IMR-90 (cell line): Measurements from ENCODE around the gene GNB2. TPM values are rescaled to one million over a fixed set of nuclear protein-coding genes. Genes with fewer than 3 reads are reported as not detected.

Source experiments
- ATAC-seq: fragments of 200-7000 bp; cut with Tn5 transposase; 2 replicates; pipeline ENCODE4 v1.9.1; 2020; ENCODE audit warnings: low read depth, mild to moderate bottlenecking, moderate library complexity
- BruUV-seq: library from RNA; stranded (reverse); fragments of 400-500 nt; replicated peaks from 2 replicates; lab custom pipeline; 2021; lab: Mats Ljungman, UMichigan
- CTCF ChIA-PET: fragments of 300-600 bp; formaldehyde crosslinking; extraction: SDS; loops from one replicate; lab custom pipeline; 2021; ENCODE audit warnings: antibody characterized with exemption; lab: Yijun Ruan, JAX
- POLR2A ChIA-PET: fragments of 300-600 bp; sonication (Branson Sonifier 250); formaldehyde crosslinking; loops from one replicate; lab custom pipeline; 2022; ENCODE audit warnings: antibody characterized with exemption; ENCODE audit not compliant: unreplicated experiment; lab: Charles Lee
- DNase-seq: peaks from one replicate; pipeline ENCODE4 v3.0.0; 2013
- H2AFZ ChIP-seq: replicated peaks from 2 replicates; pipeline ENCODE3; 2013; ENCODE audit warnings: low read length, mild to moderate bottlenecking; ENCODE audit not compliant: poor library complexity
- H2AK5ac ChIP-seq: 2 replicates; pipeline ENCODE4 v1.6.1; 2013; ENCODE audit warnings: low read depth, low read length, inconsistent platforms
- H2AK9ac ChIP-seq: replicated peaks from 2 replicates; pipeline ENCODE3; 2013; ENCODE audit warnings: mild to moderate bottlenecking, low read depth, low read length, moderate library complexity; ENCODE audit not compliant: poor library complexity
- H2BK120ac ChIP-seq: 2 replicates; pipeline ENCODE4 v1.6.1; 2013; ENCODE audit warnings: low read depth, low read length, inconsistent platforms
- H2BK15ac ChIP-seq: 3 replicates; pipeline ENCODE4 v1.6.1; 2013; ENCODE audit warnings: low read depth, low read length, inconsistent platforms
- H2BK20ac ChIP-seq: 2 replicates; pipeline ENCODE4 v1.6.1; 2013; ENCODE audit warnings: low read depth, mild to moderate bottlenecking, inconsistent platforms, low read length, moderate library complexity
- H2BK5ac ChIP-seq: 2 replicates; pipeline ENCODE4 v1.6.1; 2013; ENCODE audit warnings: mild to moderate bottlenecking, low read depth, low read length, inconsistent platforms; ENCODE audit not compliant: poor library complexity, severe bottlenecking
- H3K14ac ChIP-seq: replicated peaks from 2 replicates; pipeline ENCODE4 v1.6.1; 2013; ENCODE audit warnings: low read depth, low read length, inconsistent platforms
- H3K18ac ChIP-seq: 2 replicates; pipeline ENCODE4 v1.6.1; 2013; ENCODE audit warnings: low read depth, low read length, control low read depth
- H3K23ac ChIP-seq: 2 replicates; pipeline ENCODE4 v1.6.1; 2013; ENCODE audit warnings: low read depth, low read length, inconsistent platforms
- H3K27ac ChIP-seq: 2 replicates; pipeline ENCODE4 v1.5.1; 2013; ENCODE audit warnings: mild to moderate bottlenecking, control low read depth, low read length; ENCODE audit not compliant: insufficient read depth
- H3K27me3 ChIP-seq: 2 replicates; pipeline ENCODE4 v1.6.1; 2013; ENCODE audit warnings: low read length; ENCODE audit not compliant: control insufficient read depth, insufficient read depth
- H3K36me3 ChIP-seq: 2 replicates; pipeline ENCODE4 v1.6.1; 2013; ENCODE audit warnings: low read length, mixed read lengths; ENCODE audit not compliant: control insufficient read depth, insufficient read depth
- H3K4ac ChIP-seq: 2 replicates; pipeline ENCODE4 v1.6.1; 2013; ENCODE audit warnings: low read depth, low read length, inconsistent platforms
- H3K4me1 ChIP-seq: 2 replicates; pipeline ENCODE4 v1.6.1; 2013; ENCODE audit warnings: low read length, mixed read lengths; ENCODE audit not compliant: control insufficient read depth, insufficient read depth
- H3K4me2 ChIP-seq: 2 replicates; pipeline ENCODE4 v1.6.1; 2013; ENCODE audit warnings: low read depth, mild to moderate bottlenecking, control low read depth, low read length, moderate library complexity
- H3K4me3 ChIP-seq: 2 replicates; pipeline ENCODE4 v1.5.1; 2013; ENCODE audit warnings: low read depth, mild to moderate bottlenecking, control low read depth, low read length, moderate library complexity; ENCODE audit not compliant: insufficient read depth
- H3K56ac ChIP-seq: 2 replicates; pipeline ENCODE4 v1.6.1; 2013; ENCODE audit warnings: low read length, inconsistent platforms; ENCODE audit not compliant: insufficient read depth; ENCODE audit errors: extremely low read depth
- H3K79me1 ChIP-seq, 2 experiments: 2 replicates each; pipeline ENCODE4 v1.6.1; 2013; ENCODE audit warnings: low read length in 2 of 2, inconsistent platforms in 1 of 2, low read depth in 1 of 2
- H3K9ac ChIP-seq: 2 replicates; pipeline ENCODE4 v1.6.1; 2013; ENCODE audit warnings: low read depth, low read length, control low read depth
- H3K9me1 ChIP-seq: 2 replicates; pipeline ENCODE4 v1.6.1; 2013; ENCODE audit warnings: low read length, inconsistent platforms; ENCODE audit not compliant: insufficient read depth
- H3K9me3 ChIP-seq: 2 replicates; pipeline ENCODE4 v1.6.1; 2013; ENCODE audit warnings: low read length; ENCODE audit not compliant: control insufficient read depth, insufficient read depth
- H4K20me1 ChIP-seq: 2 replicates; pipeline ENCODE4 v1.6.1; 2013; ENCODE audit warnings: low read length, inconsistent platforms; ENCODE audit not compliant: insufficient read depth
- H4K5ac ChIP-seq: 2 replicates; pipeline ENCODE4 v1.6.1; 2013; ENCODE audit warnings: mild to moderate bottlenecking, low read depth, low read length, control low read depth
- H4K8ac ChIP-seq, 2 experiments: 2 replicates each; pipeline ENCODE4 v1.6.1; 2013; ENCODE audit warnings: low read depth in 2 of 2, low read length in 2 of 2, control low read depth in 1 of 2, inconsistent platforms in 1 of 2
- H4K91ac ChIP-seq: 2 replicates; pipeline ENCODE4 v1.6.1; 2013; ENCODE audit warnings: low read depth, low read length, inconsistent platforms; ENCODE audit not compliant: insufficient read depth
- BHLHE40 ChIP-seq: fragments of 150-350 bp; IDR thresholded peaks from 2 replicates; pipeline ENCODE4 v1.6.1; 2016; ENCODE audit warnings: mild to moderate bottlenecking, low read depth, low read length
- CHD1 ChIP-seq: IDR thresholded peaks from 2 replicates; pipeline ENCODE4 v1.6.1; 2012; ENCODE audit warnings: low read depth, low read length, improper control_type of control experiment
- CTCF ChIP-seq: conservative IDR thresholded peaks from 2 replicates; pipeline ENCODE4 v1.5.1; 2012; ENCODE audit warnings: mild to moderate bottlenecking, low read depth, low read length, improper control_type of control experiment
- FOS ChIP-seq: fragments of 150-350 bp; IDR thresholded peaks from 2 replicates; pipeline ENCODE4 v1.6.1; 2016; ENCODE audit warnings: low read depth, low read length
- MAFK ChIP-seq: IDR thresholded peaks from 2 replicates; pipeline ENCODE4 v1.6.1; 2012; ENCODE audit warnings: low read depth, low read length, improper control_type of control experiment
- MAZ ChIP-seq: IDR thresholded peaks from 2 replicates; pipeline ENCODE4 v1.6.1; 2012; ENCODE audit warnings: low read depth, mild to moderate bottlenecking, low read length, improper control_type of control experiment, moderate library complexity, borderline replicate concordance
- MXI1 ChIP-seq: IDR thresholded peaks from 2 replicates; pipeline ENCODE4 v1.6.1; 2012; ENCODE audit warnings: low read depth, mild to moderate bottlenecking, low read length, moderate library complexity, borderline replicate concordance
- NFE2L2 ChIP-seq: fragments of 150-350 bp; IDR thresholded peaks from 2 replicates; pipeline ENCODE4 v1.6.1; 2016; ENCODE audit warnings: low read depth, mild to moderate bottlenecking, low read length
- POLR2A ChIP-seq: IDR thresholded peaks from 2 replicates; pipeline ENCODE4 v1.6.1; 2012; ENCODE audit warnings: mild to moderate bottlenecking, low read depth, low read length
- RCOR1 ChIP-seq: IDR thresholded peaks from 2 replicates; pipeline ENCODE4 v1.6.1; 2012; ENCODE audit warnings: mild to moderate bottlenecking, low read length, improper control_type of control experiment; ENCODE audit not compliant: insufficient replicate concordance
- RFX5 ChIP-seq: IDR thresholded peaks from 2 replicates; pipeline ENCODE4 v1.8.0; 2012; ENCODE audit warnings: low read depth, mild to moderate bottlenecking, low read length, moderate library complexity
- SMC3 ChIP-seq: fragments of 150-350 bp; IDR thresholded peaks from 2 replicates; pipeline ENCODE4 v1.6.1; 2016; ENCODE audit warnings: low read depth, mild to moderate bottlenecking, antibody characterized with exemption, low read length, moderate library complexity
- WGBS, 2 experiments: methylation state at CpG; one replicate each; pipeline versions ENCODE4 v1.1.5 to v1.1.7; 2013; ENCODE audit warnings: missing lambda C conversion rate in 2 of 2; ENCODE audit not compliant: insufficient read length in 1 of 2; ENCODE audit errors: extremely low coverage in 2 of 2; 5-methylcytosine and 5-hydroxymethylcytosine counted together
- dilution Hi-C: fragments of 300-500 bp; cut with HindIII; formaldehyde crosslinking; loops from one replicate; pipeline ENCODE4 v1.14.3; 2018; ENCODE audit warnings: low sequenced_read_pairs; ENCODE audit not compliant: unreplicated experiment
- in situ Hi-C: fragments of 300-500 bp; cut with MboI; formaldehyde crosslinking; loops from 3 replicates; pipeline ENCODE4 v1.14.3; 2019; ENCODE audit warnings: low sequenced_read_pairs, inconsistent platforms, mixed read lengths
- intact Hi-C: fragments of 100-400 bp; cut with micrococcal nuclease; formaldehyde crosslinking; loops from 2 replicates; pipeline ENCODE4 v1.10.0; 2022
- polyA plus RNA-seq, 3 experiments: library from polyadenylated mRNA; depleted of rRNA; stranded (reverse); fragments of >200 nt; gene quantifications; 2 replicates each; pipeline ENCODE4 v1.2.3, GENCODE V29; 2012; ENCODE audit warnings: low replicate concordance in 1 of 3
- total RNA-seq: library from RNA; depleted of rRNA; stranded (reverse); fragments of >200 nt; gene quantifications from 2 replicates; pipeline ENCODE4 v1.2.3, GENCODE V29; 2012
- TF ChIP-seq, protein P1 (sequence below): fragments of 150-350 bp; IDR thresholded peaks from 2 replicates; pipeline ENCODE4 v1.6.1; 2017; ENCODE audit warnings: mild to moderate bottlenecking, antibody characterized with exemption, low read length, low read depth
- TF ChIP-seq, protein P2 (sequence below): fragments of 150-350 bp; IDR thresholded peaks from 2 replicates; pipeline ENCODE4 v1.6.1; 2016; ENCODE audit warnings: low read depth, mild to moderate bottlenecking, low read length, moderate library complexity, borderline replicate concordance

GNB2 gene
- total and polyA plus RNA-seq, 2 of the 4 experiments (the other 2 are of a cell fraction): 62.0 to 279 TPM

- no peak for ATAC-seq
- Histone ChIP-seq H3K4me3 (no peak overlapping the region), H2AK5ac (peak overlapping the region; percentile 11; the same call in 1 of the 2 replicates), H3K18ac (no peak overlapping the region), H3K23ac (no peak overlapping the region), H3K56ac (no peak overlapping the region), H2BK20ac (no peak overlapping the region), H3K14ac (no peak overlapping the region), H4K5ac (no peak overlapping the region), H3K9me3 (no peaks in the 10 kb centered on the region), H3K4me1 (no peaks in the 10 kb centered on the region), H3K27ac (no peak overlapping the region), H3K9ac (no peak overlapping the region), H4K91ac (peak overlapping the region; percentile 21; the same call in 1 of the 2 replicates), H3K36me3 (no peaks in the 10 kb centered on the region), H3K79me1 (no peaks in the 10 kb centered on the region), H4K20me1 (no peaks in the 10 kb centered on the region), H3K9me1 (peaks cover 7% of the 10 kb centered on the region; the same call in 1 of the 2 replicates), H2AFZ (peak overlapping the region; percentile 89), H2BK120ac (no peak overlapping the region), H2BK15ac (no peak overlapping the region), H2AK9ac (peak overlapping the region; percentile 89), H4K8ac (no peak overlapping the region), H2BK5ac (no peak overlapping the region), H3K4ac (no peak overlapping the region), H3K4me2 (no peak overlapping the region), H3K27me3 (peaks cover 6% of the 10 kb centered on the region; the same call in 1 of the 2 replicates)
- no TSS peak for BruUV-seq
- dilution Hi-C loops: no loop called here
- 92% methylated on average over 8 of the region's 21 CpGs; no CpG with 5 or more reads in 1 of the 2 experiments for WGBS, 2 experiments
- ChIA-PET POLR2A (no interaction called here), CTCF (no interaction called here)
- in situ Hi-C loops: no loop called here
- intact Hi-C loops: no loop called here
- DNase-seq: no peak
- TF ChIP-seq POLR2A: no peak
- TF ChIP-seq FOS: no peak
- no peak for TF ChIP-seq MXI1
- TF ChIP-seq MAFK: no peak
- no peak for TF ChIP-seq BHLHE40
- TF ChIP-seq MAZ: no peak
- no peak for TF ChIP-seq CHD1
- TF ChIP-seq NFE2L2: no peak
- no peak for TF ChIP-seq RFX5
- TF ChIP-seq CTCF: no peak
- TF ChIP-seq, protein P1, sequence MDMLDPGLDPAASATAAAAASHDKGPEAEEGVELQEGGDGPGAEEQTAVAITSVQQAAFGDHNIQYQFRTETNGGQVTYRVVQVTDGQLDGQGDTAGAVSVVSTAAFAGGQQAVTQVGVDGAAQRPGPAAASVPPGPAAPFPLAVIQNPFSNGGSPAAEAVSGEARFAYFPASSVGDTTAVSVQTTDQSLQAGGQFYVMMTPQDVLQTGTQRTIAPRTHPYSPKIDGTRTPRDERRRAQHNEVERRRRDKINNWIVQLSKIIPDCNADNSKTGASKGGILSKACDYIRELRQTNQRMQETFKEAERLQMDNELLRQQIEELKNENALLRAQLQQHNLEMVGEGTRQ: no peak
- no peak for TF ChIP-seq SMC3
- no peak for TF ChIP-seq RCOR1
- TF ChIP-seq, protein P2, sequence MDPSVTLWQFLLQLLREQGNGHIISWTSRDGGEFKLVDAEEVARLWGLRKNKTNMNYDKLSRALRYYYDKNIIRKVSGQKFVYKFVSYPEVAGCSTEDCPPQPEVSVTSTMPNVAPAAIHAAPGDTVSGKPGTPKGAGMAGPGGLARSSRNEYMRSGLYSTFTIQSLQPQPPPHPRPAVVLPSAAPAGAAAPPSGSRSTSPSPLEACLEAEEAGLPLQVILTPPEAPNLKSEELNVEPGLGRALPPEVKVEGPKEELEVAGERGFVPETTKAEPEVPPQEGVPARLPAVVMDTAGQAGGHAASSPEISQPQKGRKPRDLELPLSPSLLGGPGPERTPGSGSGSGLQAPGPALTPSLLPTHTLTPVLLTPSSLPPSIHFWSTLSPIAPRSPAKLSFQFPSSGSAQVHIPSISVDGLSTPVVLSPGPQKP: no peak
Measured at GRCh38 chr7:100627238-100627549, 46.3 kb upstream of the GNB2 start.
